Astrocyte (in vitro differentiated cells and primary cell): Measurements from ENCODE around the gene MGMT. TPM values are rescaled to one million over a fixed set of nuclear protein-coding genes. Genes with fewer than 3 reads are reported as not detected.

Experiments
- DNase-seq: peaks from one replicate; pipeline ENCODE4 v3.0.0-alpha.2; 2010; ENCODE audit warnings: low read depth
- FAIRE-seq: peaks from 2 replicates; lab custom pipeline; 2011; peaks lifted over from hg19 to GRCh38; lab: Jason Lieb, UNC
- H2AFZ ChIP-seq: 2 replicates; pipeline ENCODE4 v1.6.0; 2012; ENCODE audit warnings: low read depth, low read length, inconsistent platforms
- H3K27ac ChIP-seq: 2 replicates; pipeline ENCODE4 v1.5.1; 2011; ENCODE audit warnings: low read depth, low read length, inconsistent platforms
- H3K27me3 ChIP-seq: 2 replicates; pipeline ENCODE4 v1.6.0; 2011; ENCODE audit warnings: low read length, inconsistent platforms; ENCODE audit not compliant: insufficient read depth
- H3K36me3 ChIP-seq: 2 replicates; pipeline ENCODE4 v1.5.1; 2011; ENCODE audit warnings: low read length, inconsistent platforms; ENCODE audit not compliant: insufficient read depth
- H3K4me1 ChIP-seq: 2 replicates; pipeline ENCODE4 v1.5.1; 2011; ENCODE audit warnings: low read length, inconsistent platforms; ENCODE audit not compliant: insufficient read depth
- H3K4me2 ChIP-seq: 2 replicates; pipeline ENCODE4 v1.6.0; 2012; ENCODE audit warnings: low read length, inconsistent platforms
- H3K4me3 ChIP-seq: 2 replicates; pipeline ENCODE4 v1.5.1; 2011; ENCODE audit warnings: low read depth, mild to moderate bottlenecking, low read length, inconsistent platforms; ENCODE audit not compliant: insufficient read depth
- H3K79me2 ChIP-seq: 2 replicates; pipeline ENCODE4 v1.6.0; 2012; ENCODE audit warnings: mild to moderate bottlenecking, low read length, inconsistent platforms; ENCODE audit not compliant: insufficient read depth
- H3K9ac ChIP-seq: 2 replicates; pipeline ENCODE4 v1.6.0; 2012; ENCODE audit warnings: mild to moderate bottlenecking, low read length, inconsistent platforms
- H3K9me3 ChIP-seq: 2 replicates; pipeline ENCODE4 v1.5.1; 2012; ENCODE audit warnings: low read depth, mild to moderate bottlenecking, low read length, inconsistent platforms; ENCODE audit not compliant: insufficient read depth
- H4K20me1 ChIP-seq: 2 replicates; pipeline ENCODE4 v1.6.0; 2012; ENCODE audit warnings: low read length, inconsistent platforms; ENCODE audit not compliant: insufficient read depth
- H3K27ac Mint-ChIP-seq: one replicate; pipeline ENCODE4 v1.8.0; 2021; ENCODE audit warnings: mild to moderate bottlenecking, mixed read lengths; ENCODE audit not compliant: unreplicated experiment
- H3K27me3 Mint-ChIP-seq: one replicate; pipeline ENCODE4 v1.8.0; 2021; ENCODE audit warnings: low read depth, mixed read lengths; ENCODE audit not compliant: unreplicated experiment
- H3K36me3 Mint-ChIP-seq: one replicate; pipeline ENCODE4 v1.8.0; 2021; ENCODE audit warnings: low read depth, mixed read lengths; ENCODE audit not compliant: unreplicated experiment
- H3K4me1 Mint-ChIP-seq: one replicate; pipeline ENCODE4 v1.8.0; 2021; ENCODE audit warnings: low read depth, mixed read lengths; ENCODE audit not compliant: unreplicated experiment
- H3K4me3 Mint-ChIP-seq: one replicate; pipeline ENCODE4 v1.8.0; 2021; ENCODE audit warnings: mild to moderate bottlenecking, moderate library complexity, mixed read lengths; ENCODE audit not compliant: unreplicated experiment
- H3K9me3 Mint-ChIP-seq: one replicate; pipeline ENCODE4 v1.8.0; 2021; ENCODE audit warnings: mild to moderate bottlenecking, mixed read lengths; ENCODE audit not compliant: unreplicated experiment
- EZH2 ChIP-seq: IDR thresholded peaks from 2 replicates; pipeline ENCODE4 v1.6.1; 2012; ENCODE audit warnings: mild to moderate bottlenecking, low read length, inconsistent platforms; ENCODE audit not compliant: insufficient read depth
- total RNA-seq: library from RNA; stranded (reverse); gene quantifications from 2 replicates; pipeline ENCODE4 v1.2.1, GENCODE V29; 2021
- TF ChIP-seq, protein P1 (sequence below): IDR thresholded peaks from 2 replicates; pipeline ENCODE4 v1.5.1; 2011; ENCODE audit warnings: low read depth, mild to moderate bottlenecking, inconsistent platforms, low read length, moderate library complexity; ENCODE audit not compliant: insufficient read depth

Gene MGMT
- total RNA-seq, 1 donor from 2014 or later: 9.5 TPM

DNA sequence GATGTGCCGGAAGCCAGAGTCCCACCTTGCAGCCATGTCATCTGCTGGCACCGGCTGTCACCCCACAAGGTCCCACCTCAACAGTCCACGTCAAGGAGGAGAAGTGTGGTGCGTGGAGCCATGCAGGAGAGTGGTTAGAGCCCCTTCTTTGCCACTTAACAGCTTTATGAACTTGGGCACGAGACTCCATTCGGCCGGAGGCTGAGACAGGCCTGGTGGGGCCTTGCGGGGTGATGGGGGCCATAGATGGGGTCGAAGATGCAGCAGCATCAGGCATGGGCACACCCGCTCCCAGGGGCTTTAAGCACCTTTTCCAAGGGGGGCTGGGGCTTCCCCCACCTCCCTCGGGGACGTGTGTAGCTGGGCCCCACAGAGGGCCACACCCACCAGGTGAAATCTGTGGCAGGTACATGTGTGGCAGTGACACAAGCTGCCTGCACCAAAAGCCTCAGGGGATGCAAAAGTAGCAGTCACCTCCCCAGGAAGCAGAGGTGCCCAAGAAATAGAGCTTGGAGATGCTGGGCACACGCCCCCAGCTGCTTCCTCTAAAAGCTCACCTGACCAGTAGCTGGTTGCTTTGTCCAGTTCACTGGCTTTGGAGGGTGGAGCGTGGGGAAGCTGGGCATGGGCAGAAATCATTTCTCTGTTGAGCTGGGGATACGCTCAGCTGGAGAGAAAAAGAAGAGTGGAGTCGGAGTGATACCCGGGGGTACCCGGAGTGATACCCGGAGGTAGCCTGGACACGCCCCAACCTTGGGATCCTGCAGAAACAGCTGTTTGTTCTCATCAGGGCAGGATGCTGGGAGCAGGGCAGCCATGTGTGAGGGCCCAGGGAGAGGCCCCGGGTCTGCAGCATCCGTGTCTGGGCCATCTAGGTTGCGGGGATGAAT lies 297.2 kb downstream of the MGMT start:
- H2AFZ ChIP-seq: no peak overlapping the region
- peaks cover 5% of the 10 kb centered on the region for H3K9me3 ChIP-seq
- H4K20me1 ChIP-seq: no peaks in the 10 kb centered on the region
- no peak overlapping the region for H3K4me3 ChIP-seq
- H3K27me3 Mint-ChIP-seq: peaks cover 5% of the 10 kb centered on the region
- H3K27me3 ChIP-seq: no peaks in the 10 kb centered on the region
- H3K4me1 ChIP-seq: no peaks in the 10 kb centered on the region
- H3K27ac ChIP-seq: no peak overlapping the region
- no peaks in the 10 kb centered on the region for H3K9me3 Mint-ChIP-seq
- peaks cover 2% of the 10 kb centered on the region for H3K36me3 Mint-ChIP-seq
- TF ChIP-seq, protein P1, sequence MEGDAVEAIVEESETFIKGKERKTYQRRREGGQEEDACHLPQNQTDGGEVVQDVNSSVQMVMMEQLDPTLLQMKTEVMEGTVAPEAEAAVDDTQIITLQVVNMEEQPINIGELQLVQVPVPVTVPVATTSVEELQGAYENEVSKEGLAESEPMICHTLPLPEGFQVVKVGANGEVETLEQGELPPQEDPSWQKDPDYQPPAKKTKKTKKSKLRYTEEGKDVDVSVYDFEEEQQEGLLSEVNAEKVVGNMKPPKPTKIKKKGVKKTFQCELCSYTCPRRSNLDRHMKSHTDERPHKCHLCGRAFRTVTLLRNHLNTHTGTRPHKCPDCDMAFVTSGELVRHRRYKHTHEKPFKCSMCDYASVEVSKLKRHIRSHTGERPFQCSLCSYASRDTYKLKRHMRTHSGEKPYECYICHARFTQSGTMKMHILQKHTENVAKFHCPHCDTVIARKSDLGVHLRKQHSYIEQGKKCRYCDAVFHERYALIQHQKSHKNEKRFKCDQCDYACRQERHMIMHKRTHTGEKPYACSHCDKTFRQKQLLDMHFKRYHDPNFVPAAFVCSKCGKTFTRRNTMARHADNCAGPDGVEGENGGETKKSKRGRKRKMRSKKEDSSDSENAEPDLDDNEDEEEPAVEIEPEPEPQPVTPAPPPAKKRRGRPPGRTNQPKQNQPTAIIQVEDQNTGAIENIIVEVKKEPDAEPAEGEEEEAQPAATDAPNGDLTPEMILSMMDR: no peak
- no peak for TF ChIP-seq EZH2
- no peaks in the 10 kb centered on the region for H3K36me3 ChIP-seq
- no peak overlapping the region for H3K4me2 ChIP-seq
- H3K79me2 ChIP-seq: no peaks in the 10 kb centered on the region
- H3K27ac Mint-ChIP-seq: no peak overlapping the region
- no peak overlapping the region for H3K4me3 Mint-ChIP-seq
- FAIRE-seq: no peak
- DNase-seq: no peak
- no peaks in the 10 kb centered on the region for H3K4me1 Mint-ChIP-seq
- no peak overlapping the region for H3K9ac ChIP-seq

DNA sequence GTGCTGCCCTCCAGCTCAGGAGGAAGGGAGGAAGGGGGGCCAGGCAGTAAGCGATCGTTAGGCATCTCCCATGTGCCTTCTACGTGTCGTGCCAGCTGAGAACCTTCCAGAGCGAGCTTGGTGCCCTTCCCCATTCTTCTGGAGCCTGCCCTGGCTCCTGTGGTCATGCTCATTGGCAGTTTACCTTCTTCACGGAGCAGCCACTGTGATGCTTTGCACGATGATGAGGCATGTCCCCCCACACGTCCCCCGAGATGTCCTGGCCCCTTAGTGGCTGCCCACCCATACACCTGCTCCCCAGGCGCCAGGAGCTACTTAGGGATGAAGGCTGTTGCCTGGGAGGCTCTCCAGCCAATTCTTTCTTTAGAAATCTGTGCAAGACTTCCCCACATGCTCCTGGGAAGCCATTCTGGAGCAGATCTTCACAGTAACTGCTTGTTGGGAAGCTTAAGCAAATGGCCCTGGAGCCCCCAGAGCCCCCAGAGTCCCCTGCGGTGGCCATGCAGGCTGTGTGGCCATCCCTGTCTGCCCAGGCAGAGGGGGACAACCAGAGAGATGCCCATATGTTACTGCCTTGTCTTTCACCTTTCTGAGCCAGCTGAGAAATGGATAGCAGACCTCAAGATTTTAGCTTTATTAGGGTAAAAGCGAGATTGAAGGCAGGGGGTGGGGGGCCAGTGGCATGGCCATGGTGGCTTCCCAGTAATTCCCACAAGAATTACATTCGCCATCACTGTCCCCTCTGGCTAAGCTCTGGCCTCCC lies 298.0 kb downstream of the MGMT start:
- Mint-ChIP-seq H3K9me3 (no peaks in the 10 kb centered on the region), H3K4me1 (no peaks in the 10 kb centered on the region), H3K36me3 (peaks cover 2% of the 10 kb centered on the region), H3K27me3 (peaks cover 5% of the 10 kb centered on the region), H3K4me3 (no peak overlapping the region), H3K27ac (no peak overlapping the region)
- Histone ChIP-seq H3K4me2 (no peak overlapping the region), H3K4me3 (no peak overlapping the region), H3K9ac (no peak overlapping the region), H3K27me3 (no peaks in the 10 kb centered on the region), H3K4me1 (no peaks in the 10 kb centered on the region), H2AFZ (no peak overlapping the region), H4K20me1 (no peaks in the 10 kb centered on the region), H3K79me2 (no peaks in the 10 kb centered on the region), H3K36me3 (no peaks in the 10 kb centered on the region), H3K27ac (no peak overlapping the region), H3K9me3 (peaks cover 5% of the 10 kb centered on the region)
- DNase-seq: no peak
- TF ChIP-seq, protein P1: no peak
- TF ChIP-seq EZH2: no peak
- FAIRE-seq: no peak
